Left renal cortex interstitium (tissue), 4 donors: Measurements from ENCODE around the gene GALNT6. TPM values are rescaled to one million over a fixed set of nuclear protein-coding genes. Genes with fewer than 3 reads are reported as not detected.
"Not testable (repeated sequence)": the region's sequence is repeated elsewhere in the genome, so short reads cannot be mapped to it uniquely, and the experiment has no call there.

ENCODE experiments used
- DNase-seq, 4 donors: peaks; one replicate each; pipeline ENCODE4 v3.0.0-alpha.2; 2013; ENCODE audit warnings: low read depth in 4 of 4, low spot score in 2 of 4, missing footprints in 1 of 4
- polyA plus RNA-seq, 4 donors: library from polyadenylated mRNA; unstranded; fragments of 120-200 nt; gene quantifications; one replicate each; pipeline ENCODE4 v1.2.1, GENCODE V29; 2013; ENCODE audit not compliant: insufficient read length in 4 of 4

Gene GALNT6
- polyA plus RNA-seq, 4 donors, result 4.4 to 6.8 (median 6.1) TPM

- DNase-seq, result no peak
Observed at GRCh38 chr12:51326698-51327439, 64.3 kb downstream of the GALNT6 start.

DNA sequence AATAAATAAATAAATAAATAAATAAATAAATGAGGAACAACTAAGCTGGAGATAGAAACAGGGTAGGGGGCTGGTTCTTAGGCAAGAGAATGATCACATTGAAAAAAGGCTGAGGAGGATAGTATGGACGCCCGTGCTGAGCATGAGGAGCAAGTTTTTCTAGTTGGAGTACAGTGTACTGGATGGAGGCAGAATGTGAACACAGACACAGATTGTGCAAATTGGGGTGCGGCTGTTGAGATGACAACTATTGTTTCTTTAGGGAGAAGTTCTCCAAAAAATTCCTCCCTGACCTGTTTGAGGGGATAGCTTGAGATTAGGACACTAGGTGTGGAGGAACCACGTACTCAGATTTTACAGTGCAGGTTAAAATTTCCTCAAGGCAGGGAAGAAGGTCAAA, 66.3 kb downstream of the GALNT6 start:
- no peak for DNase-seq

DNA sequence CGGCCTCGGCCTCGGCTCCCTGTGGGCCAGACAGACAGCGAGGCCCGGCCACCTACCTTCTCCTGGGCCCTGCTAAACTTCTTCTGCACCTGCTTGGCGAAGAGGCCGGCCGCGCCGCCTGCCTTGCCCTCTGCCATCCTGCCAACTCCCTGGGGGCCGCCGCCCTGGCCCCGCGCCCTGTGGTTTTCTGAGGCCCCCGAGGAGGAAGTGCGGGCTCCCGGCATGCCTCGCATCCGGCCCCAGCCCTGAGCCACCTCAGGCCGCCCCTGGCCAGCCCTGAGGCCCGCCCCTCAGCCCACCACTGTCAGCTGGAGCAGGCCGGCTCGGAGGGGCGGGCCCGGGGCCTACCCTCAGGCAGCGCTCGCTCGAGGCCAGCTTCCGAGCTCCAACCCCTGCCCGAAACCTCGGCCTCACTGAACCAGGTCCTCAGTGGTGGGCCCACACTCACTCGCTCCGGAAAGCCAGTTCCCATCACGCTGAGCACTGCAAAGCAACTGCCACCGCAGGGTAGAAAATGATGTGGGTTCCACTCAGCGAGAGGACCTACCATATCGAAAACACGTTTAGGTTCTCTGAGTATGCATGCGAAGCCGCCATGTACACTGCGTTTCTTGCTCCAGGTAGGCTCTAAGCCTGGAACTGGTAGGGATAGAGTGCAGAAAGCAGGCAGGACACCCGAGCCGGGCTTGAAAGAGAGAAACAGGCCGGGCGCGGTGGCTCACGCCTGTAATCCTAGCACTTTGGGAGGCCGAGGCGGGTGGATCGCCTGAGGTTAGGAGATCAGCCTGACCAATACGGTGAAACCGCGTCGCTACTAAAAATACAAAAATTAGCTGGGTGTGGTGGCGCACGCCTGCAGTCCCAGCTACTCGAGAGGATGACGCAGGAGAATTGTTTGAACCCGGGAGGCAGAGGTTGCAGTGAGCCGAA, 67.0 kb downstream of the GALNT6 start, which contains the start of gene BIN2:
TSS of gene BIN2 (minus strand) at position 209 of the 930 bp plus-strand sequence. CDS start at position 137, 72 bp downstream.
- DNase-seq, result no peak

DNA sequence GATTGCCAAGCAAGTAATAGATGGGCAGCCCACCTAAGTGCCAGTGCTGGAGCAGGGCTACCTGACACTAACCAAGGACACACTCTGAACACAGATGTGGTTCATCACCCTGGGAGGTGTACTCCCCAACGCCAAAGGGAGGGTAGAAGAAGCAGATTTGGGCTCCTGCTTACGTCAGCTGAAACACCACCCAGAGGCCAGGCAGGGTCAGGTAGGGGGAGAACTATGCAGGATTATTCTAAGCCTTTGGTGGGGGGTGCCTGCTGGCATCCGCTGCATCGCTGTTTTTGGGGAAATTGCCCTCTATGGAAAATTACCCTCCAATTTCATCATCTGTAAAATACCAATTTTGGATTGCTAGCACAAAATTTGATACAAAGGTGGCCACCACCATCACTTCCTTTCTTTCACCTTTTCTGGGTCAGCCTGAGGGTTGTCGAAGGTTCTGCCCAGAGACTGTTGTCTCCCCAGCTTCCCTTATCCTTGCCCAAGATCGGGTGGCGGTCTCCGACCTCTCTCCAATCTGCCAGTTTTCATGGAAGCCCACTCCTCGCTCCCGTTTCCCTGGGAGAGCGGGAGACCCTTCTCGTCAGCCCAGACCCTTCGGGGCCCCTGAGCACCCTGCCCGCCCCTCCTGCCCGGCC, 67.8 kb downstream of the GALNT6 start:
- DNase-seq, result no peak

DNA sequence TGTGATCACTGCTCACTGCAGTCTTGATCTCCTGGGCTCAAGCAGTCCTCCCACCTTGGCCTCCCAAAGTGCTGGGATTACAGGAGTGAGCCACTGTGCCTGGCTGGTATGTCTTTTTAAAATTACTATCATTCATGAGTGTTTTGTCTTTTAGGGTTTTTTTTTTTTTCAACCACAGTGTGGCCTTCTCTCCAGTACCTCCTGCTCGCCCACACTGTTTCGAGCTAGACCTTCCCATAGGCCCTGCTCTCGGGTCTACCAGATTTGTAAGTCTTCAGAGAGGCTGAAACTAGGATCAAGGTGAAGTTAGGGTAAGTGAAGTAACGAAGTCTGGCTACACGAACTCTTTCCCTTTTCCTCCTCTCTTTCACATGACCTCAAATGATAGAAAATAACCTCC, 68.8 kb downstream of the GALNT6 start:
- DNase-seq, result no peak

DNA sequence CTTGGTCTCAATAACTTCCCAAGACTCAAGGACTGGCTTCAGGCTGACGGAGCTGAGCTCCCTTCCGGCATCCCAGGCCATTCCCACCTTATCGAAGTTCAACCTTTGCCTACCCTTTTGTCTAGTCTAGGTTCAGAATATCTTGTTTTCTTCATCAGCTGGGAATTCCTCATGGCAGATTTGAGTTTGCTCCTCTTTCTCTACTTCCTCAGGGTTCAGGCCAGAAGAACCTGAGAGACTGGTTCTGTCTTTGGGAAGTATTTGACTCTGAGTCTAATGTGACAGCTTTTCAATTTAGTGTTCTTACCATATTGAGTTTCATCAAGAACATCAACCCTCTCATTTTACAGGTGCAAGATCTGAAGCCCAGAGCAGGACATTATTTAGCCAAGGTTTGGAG, 69.3 kb downstream of the GALNT6 start:
- DNase-seq, result no peak

- no peak for DNase-seq
Observed at GRCh38 chr12:51320695-51321320, 70.4 kb downstream of the GALNT6 start.

DNA sequence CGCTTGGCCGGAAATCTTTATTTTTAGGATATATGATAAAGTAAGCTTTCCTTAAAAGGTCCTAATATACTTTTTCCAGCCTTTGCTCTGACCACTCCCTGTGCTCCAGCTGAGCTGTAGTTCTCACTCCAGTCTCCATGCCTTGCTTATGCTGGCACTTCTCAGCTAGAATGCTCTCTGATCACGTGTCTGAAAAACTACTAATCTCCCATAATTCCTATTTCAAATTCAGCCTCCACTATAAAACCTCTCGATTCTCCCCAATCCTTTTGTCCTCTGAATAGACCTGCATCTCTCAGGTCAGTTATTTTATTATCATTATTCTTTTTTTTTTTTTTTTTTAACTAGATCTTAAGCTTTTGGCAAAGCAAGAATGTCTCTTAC, 70.9 kb downstream of the GALNT6 start:
- no peak for DNase-seq

DNA sequence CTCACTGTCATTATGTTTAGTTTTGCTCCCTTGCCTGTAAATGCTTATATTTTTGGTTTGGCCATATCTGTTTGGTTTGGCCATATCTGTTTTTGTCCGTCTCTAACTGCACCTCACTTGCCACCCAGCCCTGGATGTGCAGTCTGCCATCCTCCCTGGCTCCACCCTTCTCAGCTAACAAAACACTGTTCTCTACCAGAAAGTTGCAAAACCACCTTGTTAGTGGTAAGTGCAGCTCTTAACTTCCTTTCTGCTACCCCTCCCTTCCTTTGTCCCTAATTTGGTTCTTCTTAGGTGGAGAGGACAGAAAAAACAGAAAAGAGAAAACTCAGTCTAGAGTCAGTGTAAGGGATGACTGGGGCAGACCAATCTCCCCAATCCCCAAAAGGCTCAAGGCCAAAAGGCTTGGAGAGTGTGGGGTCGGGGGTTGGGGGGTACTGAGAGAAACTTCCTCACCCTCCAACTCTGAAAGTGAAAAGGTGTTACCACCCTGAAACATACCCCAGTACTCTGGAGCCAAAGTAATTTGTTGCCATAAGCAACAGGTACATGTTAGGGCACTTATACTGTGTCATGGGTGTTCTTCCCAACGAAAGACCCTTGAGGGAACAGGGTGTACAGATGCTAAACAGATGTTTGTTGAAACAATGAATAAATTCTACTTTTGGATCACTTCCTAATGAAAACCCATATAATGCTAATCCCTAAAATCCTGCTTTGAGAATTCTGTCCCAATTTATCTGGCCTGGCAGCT, 72.2 kb downstream of the GALNT6 start:
- DNase-seq, result no peak

- DNase-seq, result not testable (repeated sequence)
Observed at GRCh38 chr12:51318057-51318806, 73.0 kb downstream of the GALNT6 start.

DNA sequence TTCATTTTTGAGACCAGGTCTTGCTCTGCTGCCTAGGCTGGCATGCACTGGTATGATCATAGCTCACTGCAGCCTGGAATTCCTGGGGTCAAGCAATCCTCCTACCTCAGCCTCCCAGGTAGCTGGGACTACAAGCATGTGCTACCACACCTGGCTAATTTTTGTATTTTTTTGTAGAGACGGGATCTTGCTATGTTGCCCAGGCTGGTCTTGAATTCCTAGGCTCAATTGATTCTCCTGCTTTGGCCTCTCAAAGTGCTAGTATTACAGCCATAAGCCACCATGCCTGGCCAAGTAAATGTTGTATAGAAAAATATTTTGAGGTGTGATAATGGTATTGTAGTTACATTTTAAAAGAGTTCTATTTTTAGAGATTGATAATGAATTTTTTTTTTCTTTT, 79.8 kb downstream of the GALNT6 start:
- no peak for DNase-seq

DNA sequence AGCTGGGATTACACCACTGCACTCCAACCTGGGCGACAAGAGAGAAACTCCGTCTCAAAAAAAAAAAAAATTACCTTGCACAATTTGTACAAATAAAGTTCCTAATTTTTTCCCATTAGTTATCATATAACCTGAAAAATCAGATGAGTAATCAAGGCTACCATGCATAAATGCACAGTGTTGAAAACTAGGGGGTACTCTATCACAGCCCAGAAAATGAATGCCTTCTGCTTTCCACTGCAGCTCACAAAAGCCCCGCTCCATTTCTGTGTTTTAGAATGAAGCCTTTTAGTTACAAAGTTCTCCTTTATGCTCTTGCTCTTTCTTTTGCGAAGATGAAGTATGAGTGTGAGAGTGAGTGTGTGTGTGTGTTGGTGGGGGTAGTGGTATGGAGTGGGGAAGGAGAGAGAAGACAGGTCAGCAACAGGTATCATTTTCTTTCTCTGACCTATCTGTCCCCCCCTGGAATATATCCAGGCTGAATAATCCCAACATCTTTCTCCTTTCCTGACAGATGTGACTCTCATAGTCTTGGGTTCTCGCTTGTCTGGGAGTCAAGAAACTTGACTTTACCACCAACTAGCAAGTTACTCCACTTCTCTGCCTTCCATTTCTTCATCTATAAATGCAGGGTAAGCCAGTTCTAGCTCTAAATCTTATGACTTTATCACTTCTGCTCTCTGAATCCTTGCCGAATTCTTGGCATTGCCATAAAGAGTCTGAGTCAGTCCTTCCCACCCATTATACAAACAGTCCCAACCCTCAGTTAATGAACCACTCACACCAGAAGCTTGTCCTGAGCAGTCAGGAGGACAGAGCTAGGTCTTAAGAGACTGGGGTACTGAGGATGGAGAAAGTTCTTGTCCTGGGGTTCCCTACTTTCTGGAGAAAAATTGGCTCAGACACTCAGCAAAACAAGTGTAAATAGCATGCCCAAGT, 83.3 kb downstream of the GALNT6 start:
- no peak for DNase-seq

GRCh38 chr12:51306507-51306906, 84.7 kb downstream of the GALNT6 start:
- no peak for DNase-seq

Other genes starting within 250 kb of the GALNT6 start
- 10 to 100 TPM; 49.5 to 59.0 (median 54.7) TPM for gene TFCP2, start 218.3 kb downstream of the GALNT6 start, polyA plus RNA-seq
- 10 to 100 TPM in 2 of 4 donors, 1 to 10 TPM in 2; 6.2 to 13.4 (median 11.1) TPM for gene POU6F1, start 173.3 kb downstream of the GALNT6 start, polyA plus RNA-seq
- gene DAZAP2, start 152.6 kb downstream of the GALNT6 start, polyA plus RNA-seq, result 100 to 1,000 TPM; 253 to 341 (median 269) TPM
- gene SMAGP, start 121.0 kb downstream of the GALNT6 start, polyA plus RNA-seq, result 10 to 100 TPM; 18.1 to 24.7 (median 22.3) TPM
- gene BIN2, start 67.2 kb downstream of the GALNT6 start, polyA plus RNA-seq, result 1 to 10 TPM; 1.9 to 3.6 (median 2.8) TPM
- gene CELA1, start 44.7 kb downstream of the GALNT6 start, polyA plus RNA-seq, result not detected
- gene SLC4A8, start 33.4 kb upstream of the GALNT6 start, polyA plus RNA-seq, result 1 to 10 TPM; 2.9 to 5.1 (median 4.6) TPM
- 1 to 10 TPM; 1.5 to 3.1 (median 2.1) TPM for gene SCN8A, start 199.8 kb upstream of the GALNT6 start, polyA plus RNA-seq